Measurements from ENCODE around the gene MOB1B.

Gene MOB1B

DNA sequence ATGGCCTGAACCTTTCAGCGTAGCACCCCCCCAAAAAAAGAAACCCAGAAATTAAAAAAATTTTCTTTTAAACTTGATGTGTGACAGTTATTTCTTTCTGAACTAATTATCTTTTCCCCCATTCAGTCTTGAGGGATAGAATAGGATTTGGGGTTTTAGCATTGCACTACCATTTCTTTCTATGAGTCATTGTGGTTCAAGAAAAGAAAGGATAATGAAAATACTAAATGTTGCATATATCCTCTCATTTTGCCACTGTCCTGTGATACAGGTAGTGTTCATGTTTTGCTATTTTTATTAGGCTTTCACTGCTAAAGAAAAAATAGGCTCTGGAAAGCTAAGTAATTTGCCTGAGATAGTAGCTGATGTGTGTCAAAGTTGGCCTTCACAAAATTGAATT lies 51.9 kb downstream of the MOB1B start:
- Histone ChIP-seq H3K18ac (ENCODE audit: low read depth in 1 of 2, low read length in 2 of 2) (no peak overlapping the region), H2BK120ac (ENCODE audit: low read depth, low read length) (no peak overlapping the region), H3K9ac (ENCODE audit: low read length) (no peak overlapping the region), H3K4me3 (ENCODE audit: insufficient read depth in 1 of 2, low read depth in 1 of 2, low read length in 2 of 2) (no peak overlapping the region), H2AK5ac (ENCODE audit: low read length, severe bottlenecking) (no peak overlapping the region), H3K36me3 (ENCODE audit: control insufficient read depth in 1 of 2, insufficient read depth in 2 of 2, low read depth in 1 of 2, low read length in 2 of 2) (peaks cover under 1 to 2% of the 10 kb centered on the region in 2 experiments), H2BK15ac (ENCODE audit: low read depth, poor library complexity, severe bottlenecking) (no peak overlapping the region), H3K4me1 (ENCODE audit: control insufficient read depth, insufficient read depth, low read depth, low read length) (peaks cover 1% of the 10 kb centered on the region), H3K4me2 (ENCODE audit: low read length, poor library complexity, severe bottlenecking) (no peak overlapping the region), H4K8ac (ENCODE audit: low read length) (no peak overlapping the region), H3K23ac (ENCODE audit: low read length in 2 of 2) (no peak overlapping the region), H3K79me1 (replicated peaks; ENCODE audit: low read length, poor library complexity, severe bottlenecking) (peaks cover 16% of the 10 kb centered on the region), H3K9me3 (ENCODE audit: control insufficient read depth, low read length) (no peaks in the 10 kb centered on the region), H3K14ac (ENCODE audit: low read length in 2 of 2) (no peak overlapping the region), H2BK5ac (ENCODE audit: low read depth, low read length, poor library complexity, severe bottlenecking) (no peak overlapping the region), H2AFZ (ENCODE audit: low read depth, low read length) (no peak overlapping the region), H2BK12ac (ENCODE audit: low read length in 2 of 2) (no peak overlapping the region), H4K91ac (ENCODE audit: low read length) (no peak overlapping the region), H3K27me3 (ENCODE audit: control insufficient read depth in 1 of 2, insufficient read depth in 1 of 2, low read length in 2 of 2) (no peaks in the 10 kb centered on the region), H3K27ac (ENCODE audit: low read length, poor library complexity, severe bottlenecking) (no peak overlapping the region), H3K4ac (ENCODE audit: low read depth in 1 of 2, low read length in 2 of 2) (no peak overlapping the region)
- WGBS: no CpG with 5 or more reads among the region's 1 CpG
- DNase-seq: no peak

DNA sequence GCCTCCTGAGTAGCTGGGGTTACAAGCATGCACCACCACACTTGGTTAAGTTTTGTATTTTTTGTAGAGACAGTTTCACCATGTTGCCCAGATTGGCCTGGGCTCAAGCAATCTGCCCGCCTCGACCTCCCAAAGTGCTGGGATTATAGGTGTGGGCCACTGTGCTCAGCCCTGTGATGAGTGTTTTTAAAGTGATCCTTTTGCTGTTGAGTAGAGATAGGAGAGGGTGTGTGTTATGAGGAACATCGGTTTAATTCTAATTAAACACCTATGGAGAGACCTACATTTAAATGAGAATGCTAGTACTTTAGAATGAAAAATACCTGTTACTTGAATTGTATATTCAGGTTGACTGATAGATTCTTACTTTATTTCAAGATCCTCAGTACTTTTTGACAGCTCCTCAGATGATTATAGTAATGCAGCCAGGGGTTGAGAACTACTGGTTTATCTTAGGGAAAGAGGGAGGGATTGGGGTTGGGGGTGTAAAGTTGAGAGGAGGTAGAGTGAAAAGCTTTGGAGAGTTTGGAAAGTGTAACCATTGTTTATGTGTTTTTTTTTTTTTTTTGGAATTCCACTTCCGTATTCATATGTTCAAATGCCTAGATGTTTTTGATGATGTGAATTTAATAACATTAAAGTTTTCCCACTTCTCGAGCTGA lies 54.5 kb downstream of the MOB1B start:
- 85% methylated on average over 3 of the region's 5 CpGs for WGBS
- DNase-seq: no peak

DNA sequence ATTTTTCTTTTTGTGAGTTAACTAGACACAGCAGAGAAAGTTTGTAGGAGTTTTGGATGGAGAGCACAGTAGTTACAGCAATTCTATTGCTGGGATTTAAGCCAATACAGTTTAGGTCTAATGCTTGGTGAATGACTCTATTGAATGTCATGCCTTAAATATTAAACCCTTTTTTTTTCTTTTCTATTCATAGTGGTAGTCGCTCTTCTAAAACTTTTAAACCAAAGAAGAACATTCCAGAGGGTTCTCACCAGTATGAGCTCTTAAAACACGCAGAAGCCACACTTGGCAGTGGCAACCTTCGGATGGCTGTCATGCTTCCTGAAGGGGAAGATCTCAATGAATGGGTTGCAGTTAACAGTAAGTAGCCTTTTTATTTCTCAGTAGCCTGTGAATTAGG lies 56.5 kb downstream of the MOB1B start:
- no peak overlapping the region for H2BK5ac ChIP-seq (ENCODE audit: low read depth, low read length, poor library complexity, severe bottlenecking)
- peaks cover 5 to 41% of the 10 kb centered on the region in 2 experiments for H3K36me3 ChIP-seq (ENCODE audit: control insufficient read depth in 1 of 2, insufficient read depth in 2 of 2, low read depth in 1 of 2, low read length in 2 of 2)
- no peak overlapping the region for H4K91ac ChIP-seq (ENCODE audit: low read length)
- no peak overlapping the region for H3K18ac ChIP-seq (ENCODE audit: low read depth in 1 of 2, low read length in 2 of 2)
- H3K4me2 ChIP-seq (ENCODE audit: low read length, poor library complexity, severe bottlenecking): no peak overlapping the region
- H3K27ac ChIP-seq (ENCODE audit: low read length, poor library complexity, severe bottlenecking): no peak overlapping the region
- H3K4me3 ChIP-seq (ENCODE audit: insufficient read depth in 1 of 2, low read depth in 1 of 2, low read length in 2 of 2): no peak overlapping the region
- H3K27me3 ChIP-seq (ENCODE audit: control insufficient read depth in 1 of 2, insufficient read depth in 1 of 2, low read length in 2 of 2): no peaks in the 10 kb centered on the region
- no peak overlapping the region for H2AK5ac ChIP-seq (ENCODE audit: low read length, severe bottlenecking)
- 94% methylated on average over 3 of the region's 3 CpGs for WGBS
- H3K9ac ChIP-seq (ENCODE audit: low read length): peak overlapping the region; percentile 9
- H2BK12ac ChIP-seq (ENCODE audit: low read length in 2 of 2): no peak overlapping the region
- peaks cover 17% of the 10 kb centered on the region for H3K79me1 ChIP-seq (replicated peaks; ENCODE audit: low read length, poor library complexity, severe bottlenecking)
- peaks cover 1% of the 10 kb centered on the region for H3K4me1 ChIP-seq (ENCODE audit: control insufficient read depth, insufficient read depth, low read depth, low read length)
- no peak overlapping the region for H4K8ac ChIP-seq (ENCODE audit: low read length)
- H2BK15ac ChIP-seq (ENCODE audit: low read depth, poor library complexity, severe bottlenecking): no peak overlapping the region
- no peak overlapping the region for H2BK120ac ChIP-seq (ENCODE audit: low read depth, low read length)
- H3K23ac ChIP-seq (ENCODE audit: low read length in 2 of 2): no peak overlapping the region
- H3K4ac ChIP-seq (ENCODE audit: low read depth in 1 of 2, low read length in 2 of 2): no peak overlapping the region
- no peak overlapping the region for H2AFZ ChIP-seq (ENCODE audit: low read depth, low read length)
- DNase-seq: no peak
- H3K9me3 ChIP-seq (ENCODE audit: control insufficient read depth, low read length): no peaks in the 10 kb centered on the region
- no peak overlapping the region for H3K14ac ChIP-seq (ENCODE audit: low read length in 2 of 2)

More for the DNA sequence above, 54.5 kb downstream of the MOB1B start:
- H2BK15ac ChIP-seq (ENCODE audit: low read depth, poor library complexity, severe bottlenecking): no peak overlapping the region
- H2BK120ac ChIP-seq (ENCODE audit: low read depth, low read length): no peak overlapping the region
- no peak overlapping the region for H4K8ac ChIP-seq (ENCODE audit: low read length)
- no peak overlapping the region for H3K27ac ChIP-seq (ENCODE audit: low read length, poor library complexity, severe bottlenecking)
- H2AK5ac ChIP-seq (ENCODE audit: low read length, severe bottlenecking): no peak overlapping the region
- no peak overlapping the region for H2BK12ac ChIP-seq (ENCODE audit: low read length in 2 of 2)
- H3K18ac ChIP-seq (ENCODE audit: low read depth in 1 of 2, low read length in 2 of 2): no peak overlapping the region
- no peak overlapping the region for H3K4me2 ChIP-seq (ENCODE audit: low read length, poor library complexity, severe bottlenecking)
- H2BK5ac ChIP-seq (ENCODE audit: low read depth, low read length, poor library complexity, severe bottlenecking): no peak overlapping the region
- H3K9me3 ChIP-seq (ENCODE audit: control insufficient read depth, low read length): no peaks in the 10 kb centered on the region
- no peak overlapping the region for H3K4me3 ChIP-seq (ENCODE audit: insufficient read depth in 1 of 2, low read depth in 1 of 2, low read length in 2 of 2)
- H3K4ac ChIP-seq (ENCODE audit: low read depth in 1 of 2, low read length in 2 of 2): no peak overlapping the region
- H3K14ac ChIP-seq (ENCODE audit: low read length in 2 of 2): no peak overlapping the region
- no peak overlapping the region for H2AFZ ChIP-seq (ENCODE audit: low read depth, low read length)
- peaks cover 3 to 27% of the 10 kb centered on the region in 2 experiments for H3K36me3 ChIP-seq (ENCODE audit: control insufficient read depth in 1 of 2, insufficient read depth in 2 of 2, low read depth in 1 of 2, low read length in 2 of 2)
- H3K27me3 ChIP-seq (ENCODE audit: control insufficient read depth in 1 of 2, insufficient read depth in 1 of 2, low read length in 2 of 2): no peaks in the 10 kb centered on the region
- H3K23ac ChIP-seq (ENCODE audit: low read length in 2 of 2): no peak overlapping the region
- peaks cover 1% of the 10 kb centered on the region for H3K4me1 ChIP-seq (ENCODE audit: control insufficient read depth, insufficient read depth, low read depth, low read length)
- H3K79me1 ChIP-seq (replicated peaks; ENCODE audit: low read length, poor library complexity, severe bottlenecking): peaks cover 11% of the 10 kb centered on the region
- no peak overlapping the region for H3K9ac ChIP-seq (ENCODE audit: low read length)
- no peak overlapping the region for H4K91ac ChIP-seq (ENCODE audit: low read length)

DNA sequence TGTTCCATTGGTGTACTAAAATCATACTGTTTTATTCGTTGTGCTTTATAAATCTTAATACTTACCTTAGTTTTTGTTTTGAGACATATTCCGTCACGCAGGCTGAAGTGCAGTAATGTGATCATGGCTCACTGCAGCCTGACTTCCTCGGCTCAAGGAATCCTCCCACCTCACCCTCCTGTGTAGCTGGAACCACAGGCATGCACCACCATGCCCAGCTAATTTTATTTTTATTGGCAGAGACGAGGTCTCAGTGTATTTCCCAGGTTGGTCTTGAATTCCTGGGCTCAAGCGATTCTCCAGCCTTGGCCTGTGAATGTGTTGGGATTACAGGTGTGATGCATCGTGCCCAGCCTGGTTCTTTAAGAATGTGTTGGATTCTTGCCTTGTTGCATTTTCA lies 66.9 kb downstream of the MOB1B start:
- Histone ChIP-seq H3K27me3 (ENCODE audit: control insufficient read depth in 1 of 2, insufficient read depth in 1 of 2, low read length in 2 of 2) (no peaks in the 10 kb centered on the region), H3K4me2 (ENCODE audit: low read length, poor library complexity, severe bottlenecking) (no peak overlapping the region), H3K4ac (ENCODE audit: low read depth in 1 of 2, low read length in 2 of 2) (no peak overlapping the region), H3K14ac (ENCODE audit: low read length in 2 of 2) (no peak overlapping the region), H2BK12ac (ENCODE audit: low read length in 2 of 2) (no peak overlapping the region), H3K36me3 (ENCODE audit: control insufficient read depth in 1 of 2, insufficient read depth in 2 of 2, low read depth in 1 of 2, low read length in 2 of 2) (peaks cover 0 to 35% of the 10 kb centered on the region in 2 experiments), H2BK5ac (ENCODE audit: low read depth, low read length, poor library complexity, severe bottlenecking) (no peak overlapping the region), H3K9ac (ENCODE audit: low read length) (no peak overlapping the region), H3K9me3 (ENCODE audit: control insufficient read depth, low read length) (no peaks in the 10 kb centered on the region), H3K18ac (ENCODE audit: low read depth in 1 of 2, low read length in 2 of 2) (no peak overlapping the region), H2AK5ac (ENCODE audit: low read length, severe bottlenecking) (no peak overlapping the region), H3K27ac (ENCODE audit: low read length, poor library complexity, severe bottlenecking) (peak overlapping the region; percentile 73), H4K91ac (ENCODE audit: low read length) (no peak overlapping the region), H3K4me1 (ENCODE audit: control insufficient read depth, insufficient read depth, low read depth, low read length) (peaks cover 4% of the 10 kb centered on the region), H2AFZ (ENCODE audit: low read depth, low read length) (no peak overlapping the region), H3K79me1 (replicated peaks; ENCODE audit: low read length, poor library complexity, severe bottlenecking) (peaks cover 16% of the 10 kb centered on the region), H2BK15ac (ENCODE audit: low read depth, poor library complexity, severe bottlenecking) (no peak overlapping the region), H4K8ac (ENCODE audit: low read length) (no peak overlapping the region), H2BK120ac (ENCODE audit: low read depth, low read length) (no peak overlapping the region), H3K4me3 (ENCODE audit: insufficient read depth in 1 of 2, low read depth in 1 of 2, low read length in 2 of 2) (no peak overlapping the region), H3K23ac (ENCODE audit: low read length in 2 of 2) (no peak overlapping the region)
- 95% methylated on average over 6 of the region's 7 CpGs for WGBS
- DNase-seq: no peak
